Measurements from ENCODE around the gene LAMP1. TPM values are rescaled to one million over a fixed set of nuclear protein-coding genes. Genes with fewer than 3 reads are reported as not detected.

The LAMP1 gene
- total and polyA plus RNA-seq, 2 experiments from 2014 or later: 34.5 to 107 TPM

- H3F3A ChIP-seq (replicated peaks; ENCODE audit: low read depth): peaks cover 8% of the 10 kb centered on the region
- Mint-ChIP-seq H3K36me3 (ENCODE audit: low read depth) (peaks cover 62% of the 10 kb centered on the region), H3K4me1 (peaks cover 3% of the 10 kb centered on the region; the same call in 1 of the 3 replicates), H3K27ac (peak overlapping the region; percentile 72), H3K4me3 (no peak overlapping the region), H3K9me3 (no peaks in the 10 kb centered on the region; the same call in 2 of the 3 replicates), H3K27me3 (ENCODE audit: insufficient read depth, low read depth, poor library complexity) (peaks cover 3% of the 10 kb centered on the region)
- H4K20me1 ChIP-seq (replicated peaks; ENCODE audit: insufficient read depth): peaks cover 35% of the 10 kb centered on the region
- H3K4me3 ChIP-seq: no peak overlapping the region
- H3K27ac ChIP-seq (ENCODE audit: low read depth): peak overlapping the region; percentile 55; the same call in 1 of the 2 replicates
- no peaks in the 10 kb centered on the region for H3K27me3 ChIP-seq (ENCODE audit: insufficient read depth)
- H2AFZ ChIP-seq: no peak overlapping the region
- DNase-seq (ENCODE audit: low spot score) (no peak), ATAC-seq (no peak)
- TF ChIP-seq ZNF331 (CRISPR knock-in tag; IDR thresholded peaks at IDR 0.05; ENCODE audit: low read depth): no peak
- TF ChIP-seq JUNB (IDR thresholded peaks at IDR 0.05; ENCODE audit: unreplicated experiment): no peak
- no peak for TF ChIP-seq REST (IDR thresholded peaks at IDR 0.05; ENCODE audit: unreplicated experiment)
- TF ChIP-seq ZNF462 (CRISPR knock-in tag; IDR thresholded peaks at IDR 0.05): no peak
- TF ChIP-seq CTCF (conservative IDR thresholded peaks at IDR 0.05; ENCODE audit: low read depth in 2 of 2): no peak
- no peak for TF ChIP-seq POLR2AphosphoS5 (IDR thresholded peaks at IDR 0.05; ENCODE audit: low read depth)
- TF ChIP-seq CREB1 (CRISPR knock-in tag; IDR thresholded peaks at IDR 0.05; ENCODE audit: low read depth): no peak
- no peak for TF ChIP-seq STAT1 (IDR thresholded peaks at IDR 0.05; ENCODE audit: unreplicated experiment)
- no peak for TF ChIP-seq EZH2 (IDR thresholded peaks at IDR 0.05; ENCODE audit: low read depth, unreplicated experiment)
- H3K9me2 ChIP-seq (ENCODE audit: insufficient read depth): no peaks in the 10 kb centered on the region
- H3K79me2 ChIP-seq (replicated peaks; ENCODE audit: insufficient read depth): peaks cover 48% of the 10 kb centered on the region
- H3K36me3 ChIP-seq (ENCODE audit: insufficient read depth): peaks cover 23% of the 10 kb centered on the region
- H3K4me1 ChIP-seq (ENCODE audit: insufficient read depth): no peaks in the 10 kb centered on the region; the same call in 1 of the 2 replicates
- no peak overlapping the region for H3K4me2 ChIP-seq
Observed at GRCh38 chr13:113354831-113355610, 58.0 kb downstream of the LAMP1 start.

Measured in GM23338 (cell line).